ENCODE results near the gene OR9A2. TPM values are rescaled to one million over a fixed set of nuclear protein-coding genes. Genes with fewer than 3 reads are reported as not detected.

Gene OR9A2
- total and polyA plus RNA-seq, 4 donors, result 0.08 TPM; not detected in 3

- WGBS, result 84% methylated on average over 6 of the region's 6 CpGs
- TF ChIP-seq RXRA (IDR thresholded peaks at IDR 0.05), result no peak
- TF ChIP-seq HNF4G (IDR thresholded peaks at IDR 0.05), result no peak
- TF ChIP-seq, protein P1, sequence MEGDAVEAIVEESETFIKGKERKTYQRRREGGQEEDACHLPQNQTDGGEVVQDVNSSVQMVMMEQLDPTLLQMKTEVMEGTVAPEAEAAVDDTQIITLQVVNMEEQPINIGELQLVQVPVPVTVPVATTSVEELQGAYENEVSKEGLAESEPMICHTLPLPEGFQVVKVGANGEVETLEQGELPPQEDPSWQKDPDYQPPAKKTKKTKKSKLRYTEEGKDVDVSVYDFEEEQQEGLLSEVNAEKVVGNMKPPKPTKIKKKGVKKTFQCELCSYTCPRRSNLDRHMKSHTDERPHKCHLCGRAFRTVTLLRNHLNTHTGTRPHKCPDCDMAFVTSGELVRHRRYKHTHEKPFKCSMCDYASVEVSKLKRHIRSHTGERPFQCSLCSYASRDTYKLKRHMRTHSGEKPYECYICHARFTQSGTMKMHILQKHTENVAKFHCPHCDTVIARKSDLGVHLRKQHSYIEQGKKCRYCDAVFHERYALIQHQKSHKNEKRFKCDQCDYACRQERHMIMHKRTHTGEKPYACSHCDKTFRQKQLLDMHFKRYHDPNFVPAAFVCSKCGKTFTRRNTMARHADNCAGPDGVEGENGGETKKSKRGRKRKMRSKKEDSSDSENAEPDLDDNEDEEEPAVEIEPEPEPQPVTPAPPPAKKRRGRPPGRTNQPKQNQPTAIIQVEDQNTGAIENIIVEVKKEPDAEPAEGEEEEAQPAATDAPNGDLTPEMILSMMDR (IDR thresholded peaks at IDR 0.05; ENCODE audit: low read depth, low read length, missing input control), result no peak
- no peak for TF ChIP-seq ATF3 (IDR thresholded peaks at IDR 0.05)
- no peak for TF ChIP-seq RAD21 (IDR thresholded peaks at IDR 0.05)
- TF ChIP-seq JUND (IDR thresholded peaks at IDR 0.05), result no peak
- no peak for TF ChIP-seq FOXA1 (IDR thresholded peaks at IDR 0.05)
- TF ChIP-seq TAF1 (conservative IDR thresholded peaks at IDR 0.05), result no peak
- TF ChIP-seq MAX (IDR thresholded peaks at IDR 0.05), result no peak
- TF ChIP-seq GABPA (IDR thresholded peaks at IDR 0.05 in 1 of 2, conservative IDR thresholded peaks at IDR 0.05 in 1 of 2), result no peak
- no peak for TF ChIP-seq SP1 (IDR thresholded peaks at IDR 0.05)
- TF ChIP-seq NR2F2 (IDR thresholded peaks at IDR 0.05), result no peak
- TF ChIP-seq EGR1 (IDR thresholded peaks at IDR 0.05; ENCODE audit: low read depth in 2 of 2), result no peak
- no peak for TF ChIP-seq HNF4A (conservative IDR thresholded peaks at IDR 0.05)
- no peak for TF ChIP-seq FOXA2 (IDR thresholded peaks at IDR 0.05)
- TF ChIP-seq REST (IDR thresholded peaks at IDR 0.05), result no peak
- TF ChIP-seq, protein P2, sequence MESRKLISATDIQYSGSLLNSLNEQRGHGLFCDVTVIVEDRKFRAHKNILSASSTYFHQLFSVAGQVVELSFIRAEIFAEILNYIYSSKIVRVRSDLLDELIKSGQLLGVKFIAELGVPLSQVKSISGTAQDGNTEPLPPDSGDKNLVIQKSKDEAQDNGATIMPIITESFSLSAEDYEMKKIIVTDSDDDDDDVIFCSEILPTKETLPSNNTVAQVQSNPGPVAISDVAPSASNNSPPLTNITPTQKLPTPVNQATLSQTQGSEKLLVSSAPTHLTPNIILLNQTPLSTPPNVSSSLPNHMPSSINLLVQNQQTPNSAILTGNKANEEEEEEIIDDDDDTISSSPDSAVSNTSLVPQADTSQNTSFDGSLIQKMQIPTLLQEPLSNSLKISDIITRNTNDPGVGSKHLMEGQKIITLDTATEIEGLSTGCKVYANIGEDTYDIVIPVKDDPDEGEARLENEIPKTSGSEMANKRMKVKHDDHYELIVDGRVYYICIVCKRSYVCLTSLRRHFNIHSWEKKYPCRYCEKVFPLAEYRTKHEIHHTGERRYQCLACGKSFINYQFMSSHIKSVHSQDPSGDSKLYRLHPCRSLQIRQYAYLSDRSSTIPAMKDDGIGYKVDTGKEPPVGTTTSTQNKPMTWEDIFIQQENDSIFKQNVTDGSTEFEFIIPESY (IDR thresholded peaks at IDR 0.05), result no peak
- no peak for TF ChIP-seq YY1 (IDR thresholded peaks at IDR 0.05)
- Histone ChIP-seq H3K27ac (ENCODE audit: low read depth in 1 of 2, low read length in 2 of 2) (no peak overlapping the region), H3K27me3 (ENCODE audit: control insufficient read depth in 4 of 4, insufficient read depth in 4 of 4, low read length in 3 of 4) (no peaks in the 10 kb centered on the region), H3K36me3 (ENCODE audit: control insufficient read depth in 4 of 4, insufficient read depth in 3 of 4, low read depth in 1 of 4, low read length in 3 of 4) (no peaks in the 10 kb centered on the region), H3K9ac (ENCODE audit: low read depth in 1 of 2, low read length in 2 of 2) (no peak overlapping the region), H3K4me1 (ENCODE audit: control insufficient read depth in 4 of 4, insufficient read depth in 4 of 4, low read length in 3 of 4) (peaks cover 0 to 9% (median 3%) of the 10 kb centered on the region in 4 donors), H3K4me3 (ENCODE audit: low read depth in 1 of 3, low read length in 3 of 3) (no peak overlapping the region), H3K9me3 (ENCODE audit: control insufficient read depth in 4 of 4, low read length in 3 of 4) (peaks cover 0 to 5% (median 0%) of the 10 kb centered on the region in 4 donors)
- no peak for DNase-seq (ENCODE audit: low spot score)
These were observed 21.2 kb downstream of the OR9A2 start for GRCh38 chr7:143005632-143006260.

All from liver (tissue), 9 donors.